ENCODE measurements around the gene GHRL. TPM values are rescaled to one million over a fixed set of nuclear protein-coding genes. Genes with fewer than 3 reads are reported as not detected.

Gene GHRL, protein sequence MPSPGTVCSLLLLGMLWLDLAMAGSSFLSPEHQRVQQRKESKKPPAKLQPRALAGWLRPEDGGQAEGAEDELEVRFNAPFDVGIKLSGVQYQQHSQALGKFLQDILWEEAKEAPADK
- 1 to 10 TPM; 2.4 to 4.0 (median 2.7) TPM for polyA plus RNA-seq (ENCODE audit: insufficient read length in 3 of 3)

DNA sequence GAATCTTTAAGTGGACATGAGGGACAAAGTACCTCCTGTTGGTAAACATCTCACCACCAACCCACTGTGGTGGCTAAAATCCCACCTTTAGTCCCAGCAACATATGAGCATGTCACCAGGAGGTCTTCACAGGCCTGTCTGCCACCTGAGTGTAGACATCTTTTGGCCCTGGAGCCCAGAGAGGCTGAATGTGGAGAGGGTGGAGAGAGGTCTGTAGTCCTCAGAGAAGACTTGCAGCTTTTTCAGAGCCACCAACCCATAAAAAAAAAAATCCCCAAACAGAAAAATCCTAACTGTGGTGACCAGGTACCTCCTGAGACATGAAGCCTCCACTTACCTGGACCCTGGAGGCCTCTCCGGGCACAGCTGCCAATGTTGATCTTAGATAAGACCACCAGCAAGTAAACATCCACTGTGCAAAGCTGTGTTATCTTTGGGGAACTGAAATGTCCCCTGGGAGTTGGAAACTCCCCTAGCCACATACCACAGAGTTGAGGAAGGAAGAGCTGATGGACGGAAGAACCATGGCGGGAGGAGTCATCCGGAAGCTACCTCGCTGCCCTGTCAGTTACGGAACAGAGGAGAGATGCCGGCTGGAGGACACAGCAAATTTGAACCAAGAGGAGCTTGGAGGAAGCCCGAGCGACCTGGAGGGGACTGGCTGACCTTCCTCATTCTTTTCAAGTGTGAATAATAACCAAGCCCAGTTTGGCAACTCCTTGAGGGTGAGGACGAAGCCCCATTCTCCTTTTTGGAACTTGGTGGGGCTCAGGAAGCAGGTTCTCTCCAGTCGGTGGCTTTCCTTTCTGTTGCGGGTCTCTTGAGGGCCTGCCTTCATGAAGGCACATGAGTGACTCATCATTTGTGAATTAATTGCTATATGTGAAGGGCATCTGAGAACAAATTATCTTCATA, at the start of gene GHRL:
TSS of gene GHRL (minus strand) at position 443 of the 915 bp plus-strand sequence. CDS start 2,767 bp downstream, outside the sequence.
- DNase-seq (ENCODE audit: low read depth in 3 of 3, low spot score in 2 of 3) = no peak

GRCh38 chr3:10341901-10342398, 49.2 kb upstream of the GHRL start:
- DNase-seq (ENCODE audit: low read depth in 3 of 3, low spot score in 2 of 3) = no peak

GRCh38 chr3:10340476-10340875, 47.7 kb upstream of the GHRL start:
- DNase-seq (ENCODE audit: low read depth in 3 of 3, low spot score in 2 of 3) = no peak

DNA sequence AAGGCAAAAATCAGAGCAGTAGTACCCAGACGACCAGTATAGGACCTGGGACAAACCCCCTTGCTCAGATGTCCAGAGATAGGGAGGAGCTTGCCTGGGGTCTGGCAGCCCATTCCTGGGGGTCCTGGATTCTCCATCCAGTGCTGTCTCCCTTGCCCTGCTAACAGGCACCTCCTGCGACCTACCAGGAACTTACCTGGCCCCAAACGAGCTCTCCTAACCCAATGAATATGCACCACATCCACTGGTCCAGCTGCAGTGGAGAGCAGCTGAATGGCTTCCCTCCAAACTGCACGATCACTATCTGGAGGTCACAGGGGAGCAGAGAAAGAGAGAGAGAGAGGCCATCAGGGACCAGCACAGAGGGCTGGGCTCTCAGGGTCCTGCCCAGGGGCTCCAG, 47.3 kb upstream of the GHRL start:
- DNase-seq (ENCODE audit: low read depth in 3 of 3, low spot score in 2 of 3) = no peak

DNA sequence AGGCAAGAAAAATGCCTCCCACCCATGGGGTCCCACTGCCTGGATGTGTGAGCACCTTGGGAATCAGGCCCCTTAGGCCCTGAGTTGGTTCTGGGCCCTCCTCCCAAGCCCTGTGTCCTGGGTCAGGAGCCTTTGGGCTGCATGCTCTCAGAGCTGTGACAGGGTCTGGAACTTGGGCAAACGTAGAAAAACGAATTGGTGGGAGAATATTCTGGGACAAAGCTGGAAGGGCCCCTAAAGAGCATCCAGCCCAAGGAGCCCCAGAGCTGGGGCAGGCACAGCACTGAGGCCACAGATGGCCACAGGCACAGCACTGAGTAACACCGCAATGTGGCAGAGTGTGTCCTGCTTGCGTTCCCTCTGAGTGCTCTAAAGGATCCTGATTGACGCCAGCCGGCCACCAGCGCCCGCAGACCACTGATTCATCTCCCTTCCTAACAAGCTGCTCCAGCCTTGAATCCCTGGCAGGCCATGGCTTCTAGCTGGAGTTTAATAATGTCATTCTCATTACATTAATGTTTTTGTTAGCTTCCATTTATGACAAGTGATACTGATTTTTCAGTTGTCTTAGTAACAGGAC, 46.7 kb upstream of the GHRL start:
- DNase-seq (ENCODE audit: low read depth in 3 of 3, low spot score in 2 of 3) = no peak

DNA sequence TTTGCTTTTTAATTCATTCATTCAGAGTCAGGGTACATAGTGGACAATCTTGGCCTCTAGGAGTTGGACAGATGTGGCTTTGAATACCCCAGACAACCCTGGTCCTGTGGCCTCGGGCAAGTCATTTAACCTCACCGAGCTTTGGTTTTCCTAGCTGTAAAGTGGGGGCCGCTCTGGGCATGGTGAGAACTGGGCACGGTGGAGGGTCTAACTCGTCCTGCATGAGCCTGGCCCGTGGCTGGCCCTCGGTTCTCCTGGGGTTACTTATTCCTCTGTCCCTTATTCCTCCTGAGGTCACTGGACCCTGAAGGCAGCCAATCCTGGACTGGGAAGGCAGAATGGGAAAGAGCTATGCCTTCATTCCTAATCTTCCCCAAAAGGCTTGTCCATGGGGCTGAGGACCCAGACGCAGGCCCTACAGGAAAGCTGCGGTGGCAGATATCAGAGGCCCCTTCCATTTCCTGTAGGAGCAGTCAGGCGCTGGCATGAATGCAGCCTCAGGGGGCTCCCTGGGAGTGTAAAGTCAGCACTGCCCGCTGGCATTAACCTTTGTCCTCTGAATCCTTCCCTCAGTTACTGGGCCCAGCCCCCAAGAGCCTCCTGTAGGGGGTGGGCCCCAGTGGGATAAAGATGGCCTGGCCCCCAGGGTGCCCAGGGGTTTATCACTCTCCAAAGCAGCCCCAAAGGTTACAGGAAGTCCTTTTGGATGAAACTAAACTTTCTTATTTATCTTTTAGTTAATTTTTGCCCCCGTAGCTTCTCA, 46.0 kb upstream of the GHRL start:
- no peak for DNase-seq (ENCODE audit: low read depth in 3 of 3, low spot score in 2 of 3)

- no peak for DNase-seq (ENCODE audit: low read depth in 3 of 3, low spot score in 2 of 3)
Measured at GRCh38 chr3:10338164-10338470, 45.4 kb upstream of the GHRL start.

DNA sequence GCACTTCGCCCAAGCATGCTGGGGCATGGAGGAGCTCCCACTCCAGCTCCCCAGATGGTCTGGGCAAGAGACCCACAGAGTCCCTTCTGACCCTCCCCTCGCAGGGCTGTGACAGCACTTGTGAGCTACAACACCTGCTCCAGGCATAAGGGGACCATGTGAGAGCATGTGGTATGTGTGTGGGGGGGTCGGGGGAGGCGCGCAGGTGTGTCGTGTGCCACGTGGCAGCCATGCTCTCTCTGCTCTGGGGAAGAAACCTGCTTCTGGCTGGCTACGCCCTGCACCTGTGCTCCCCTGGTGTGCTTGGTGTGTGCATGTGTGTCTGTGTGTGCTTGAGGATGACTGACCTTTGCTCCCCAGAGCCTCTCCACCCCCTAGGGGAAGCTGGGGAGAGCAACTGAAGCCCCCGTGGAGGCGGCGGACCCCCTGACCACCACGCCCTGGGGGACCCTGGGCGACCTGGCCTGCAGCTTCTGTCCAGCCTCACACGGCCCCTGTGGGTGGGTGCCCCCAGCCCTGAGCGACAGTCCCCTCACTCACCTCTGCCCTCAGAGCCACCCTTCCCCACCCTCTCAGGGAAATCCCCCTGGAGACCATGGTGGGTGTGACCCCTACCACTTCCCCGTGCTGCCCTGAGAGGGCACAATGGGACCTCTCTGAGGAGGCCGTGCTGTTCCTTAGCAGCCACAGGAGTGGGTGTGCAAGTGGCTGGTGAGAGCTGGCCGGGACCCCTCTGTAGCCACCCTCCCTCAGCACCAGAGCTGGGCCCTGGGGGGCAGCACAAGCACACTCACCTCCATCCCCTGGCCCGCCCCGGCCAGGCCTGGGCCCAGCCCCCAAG, 44.8 kb upstream of the GHRL start:
- DNase-seq (ENCODE audit: low read depth in 3 of 3, low spot score in 2 of 3) = no peak

- DNase-seq (ENCODE audit: low read depth in 3 of 3, low spot score in 2 of 3) = no peak
Measured at GRCh38 chr3:10336761-10337160, 44.0 kb upstream of the GHRL start.

- DNase-seq (ENCODE audit: low read depth in 3 of 3, low spot score in 2 of 3) = no peak
Measured at GRCh38 chr3:10335871-10336622, 43.3 kb upstream of the GHRL start.

- DNase-seq (ENCODE audit: low read depth in 3 of 3, low spot score in 2 of 3) = no peak
Measured at GRCh38 chr3:10335190-10335738, 42.5 kb upstream of the GHRL start.

GRCh38 chr3:10334459-10334858, 41.7 kb upstream of the GHRL start:
- DNase-seq (ENCODE audit: low read depth in 3 of 3, low spot score in 2 of 3) = no peak

DNA sequence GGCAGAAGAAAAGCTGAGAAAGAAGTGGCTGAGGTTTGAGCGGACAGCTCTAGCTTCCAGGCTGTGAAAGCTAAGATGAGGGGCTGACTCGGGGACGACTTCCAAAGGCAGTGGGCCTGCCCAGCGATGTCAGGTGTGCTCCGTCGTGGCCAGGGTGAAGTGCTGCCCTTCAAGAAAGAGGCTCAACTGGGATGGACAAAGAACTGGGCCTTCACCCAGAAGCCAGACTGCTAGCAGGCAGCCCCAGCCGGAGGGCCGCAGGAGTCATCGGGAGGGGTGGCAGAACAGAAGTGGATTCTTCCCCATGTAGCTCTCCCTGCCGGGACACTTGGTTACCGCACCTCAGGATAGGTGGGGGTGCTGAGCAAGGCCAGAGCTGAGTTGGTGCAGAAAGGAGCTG, 41.3 kb upstream of the GHRL start:
- DNase-seq (ENCODE audit: low read depth in 3 of 3, low spot score in 2 of 3) = no peak

DNA sequence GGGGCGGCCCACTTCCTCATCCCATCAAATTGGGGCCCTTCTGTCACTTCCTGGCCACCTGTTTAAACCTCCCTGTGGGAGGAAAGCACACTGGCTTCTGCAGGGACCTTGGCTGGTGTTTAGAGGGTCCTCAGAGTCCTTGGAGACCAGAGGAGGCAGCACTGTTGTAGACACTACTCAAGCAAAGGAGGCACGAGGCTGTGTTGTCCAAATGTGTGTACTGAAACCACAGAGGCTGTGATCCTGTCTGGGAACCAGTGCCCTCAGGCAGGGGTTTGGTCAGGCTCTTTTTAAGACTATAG, 40.6 kb upstream of the GHRL start:
- no peak for DNase-seq (ENCODE audit: low read depth in 3 of 3, low spot score in 2 of 3)

GRCh38 chr3:10332481-10333348, 40.0 kb upstream of the GHRL start:
- DNase-seq (ENCODE audit: low read depth in 3 of 3, low spot score in 2 of 3) = no peak

DNA sequence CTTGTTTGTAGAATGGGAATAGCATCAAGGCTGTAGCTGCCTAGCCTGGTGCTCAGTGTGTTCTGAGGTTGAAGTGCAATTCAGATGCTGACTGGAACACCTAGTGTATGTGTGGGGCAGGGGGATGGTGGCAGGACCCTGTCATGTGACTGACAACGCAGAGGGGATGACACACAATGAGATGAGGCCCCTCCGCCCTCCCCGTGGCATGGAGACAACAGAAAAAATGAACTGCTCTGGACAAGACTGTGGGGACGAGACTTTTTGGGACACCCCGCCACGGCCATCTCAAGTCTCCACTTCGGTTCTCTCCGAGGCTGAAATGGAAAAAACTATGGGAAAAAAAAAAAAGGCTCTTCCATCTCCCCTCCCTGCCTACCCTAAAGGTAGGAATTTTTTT, 38.6 kb upstream of the GHRL start:
- no peak for DNase-seq (ENCODE audit: low read depth in 3 of 3, low spot score in 2 of 3)

DNA sequence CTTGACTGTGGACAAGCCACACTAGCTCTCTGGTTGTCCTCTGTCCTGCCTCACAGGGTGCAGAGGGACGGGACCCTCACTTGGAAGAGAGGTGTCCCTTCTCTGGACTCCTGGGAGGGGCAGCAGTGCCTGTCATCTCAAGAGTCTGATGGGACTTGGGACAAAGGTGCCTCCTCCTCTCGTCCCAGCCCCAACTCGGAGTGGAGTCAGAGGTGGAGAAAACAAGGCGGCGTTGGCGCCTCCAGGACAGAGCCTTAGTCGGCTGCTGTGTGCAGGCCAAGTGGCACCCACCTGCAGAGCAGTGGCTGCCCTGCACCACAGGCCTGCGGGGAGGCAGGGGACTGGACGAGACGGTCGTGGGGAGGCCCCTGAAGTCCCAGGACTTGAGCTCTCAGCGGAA, 37.6 kb upstream of the GHRL start:
- no peak for DNase-seq (ENCODE audit: low read depth in 3 of 3, low spot score in 2 of 3)

DNA sequence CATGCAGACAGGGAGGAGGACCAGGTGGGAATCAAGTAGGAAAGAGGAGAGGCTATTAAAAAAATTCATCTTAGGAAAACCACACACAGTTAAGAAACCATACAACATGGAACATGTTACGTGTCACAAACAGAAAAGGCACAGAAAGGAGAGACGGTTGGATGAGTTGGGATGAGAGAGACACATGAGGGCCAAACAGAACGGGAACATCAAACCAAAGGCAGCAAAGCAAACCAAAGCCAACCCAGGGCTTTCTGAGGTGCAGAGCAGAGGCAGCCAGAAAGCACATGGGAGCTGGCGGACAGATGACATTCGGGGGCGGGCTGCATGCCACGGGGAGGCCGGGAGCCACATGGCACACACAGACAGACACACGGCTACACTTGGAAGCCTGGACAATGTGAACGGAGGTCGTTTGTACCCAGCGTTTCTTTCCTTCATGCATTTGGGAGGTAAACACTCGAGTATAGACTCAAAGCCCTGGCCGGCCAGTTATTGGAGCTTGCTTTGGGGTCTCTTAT, 36.8 kb upstream of the GHRL start:
- no peak for DNase-seq (ENCODE audit: low read depth in 3 of 3, low spot score in 2 of 3)

Data from right renal cortex interstitium (tissue), 3 donors.